NB4 (cell line): ENCODE measurements around the gene DNAJB12.

Experiments used
- MYC ChIP-seq: IDR thresholded peaks from 2 replicates; pipeline ENCODE4 v1.6.1; 2011; ENCODE audit warnings: low read depth, low read length
- POLR2A ChIP-seq: IDR thresholded peaks from 2 replicates; pipeline ENCODE4 v1.6.1; 2011; ENCODE audit warnings: mild to moderate bottlenecking; ENCODE audit not compliant: insufficient read length; ENCODE audit errors: extremely low read depth
- TF ChIP-seq, protein P1 (sequence below): IDR thresholded peaks from one replicate; pipeline ENCODE4 v1.5.1; 2012; ENCODE audit warnings: low read depth, low read length
- TF ChIP-seq, protein P2 (sequence below): IDR thresholded peaks from 2 replicates; pipeline ENCODE4 v1.6.1; 2011; ENCODE audit warnings: low read depth, low read length

DNA sequence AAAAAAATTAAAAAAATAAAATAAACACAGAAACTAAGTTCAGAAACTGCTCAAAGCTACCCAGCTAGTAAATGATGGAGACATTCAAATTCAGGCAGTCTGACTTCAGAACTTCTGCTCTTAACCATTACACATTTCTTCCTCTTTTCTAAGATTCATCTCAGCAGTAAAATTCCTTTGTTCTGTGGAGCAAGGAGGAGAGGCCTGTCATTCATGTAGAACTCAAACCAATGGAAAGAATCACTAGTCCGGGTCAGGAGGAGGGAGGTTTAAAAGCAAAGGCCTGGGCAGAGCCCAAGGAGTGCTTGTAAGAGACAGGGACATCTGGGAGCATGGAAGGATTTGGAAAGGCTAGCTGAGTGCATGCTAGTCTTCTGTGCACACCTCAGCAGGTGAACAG lies 37.9 kb upstream of the DNAJB12 start:
- TF ChIP-seq, protein P1, sequence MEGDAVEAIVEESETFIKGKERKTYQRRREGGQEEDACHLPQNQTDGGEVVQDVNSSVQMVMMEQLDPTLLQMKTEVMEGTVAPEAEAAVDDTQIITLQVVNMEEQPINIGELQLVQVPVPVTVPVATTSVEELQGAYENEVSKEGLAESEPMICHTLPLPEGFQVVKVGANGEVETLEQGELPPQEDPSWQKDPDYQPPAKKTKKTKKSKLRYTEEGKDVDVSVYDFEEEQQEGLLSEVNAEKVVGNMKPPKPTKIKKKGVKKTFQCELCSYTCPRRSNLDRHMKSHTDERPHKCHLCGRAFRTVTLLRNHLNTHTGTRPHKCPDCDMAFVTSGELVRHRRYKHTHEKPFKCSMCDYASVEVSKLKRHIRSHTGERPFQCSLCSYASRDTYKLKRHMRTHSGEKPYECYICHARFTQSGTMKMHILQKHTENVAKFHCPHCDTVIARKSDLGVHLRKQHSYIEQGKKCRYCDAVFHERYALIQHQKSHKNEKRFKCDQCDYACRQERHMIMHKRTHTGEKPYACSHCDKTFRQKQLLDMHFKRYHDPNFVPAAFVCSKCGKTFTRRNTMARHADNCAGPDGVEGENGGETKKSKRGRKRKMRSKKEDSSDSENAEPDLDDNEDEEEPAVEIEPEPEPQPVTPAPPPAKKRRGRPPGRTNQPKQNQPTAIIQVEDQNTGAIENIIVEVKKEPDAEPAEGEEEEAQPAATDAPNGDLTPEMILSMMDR: no peak
- no peak for TF ChIP-seq POLR2A
- no peak for TF ChIP-seq MYC
- TF ChIP-seq, protein P2, sequence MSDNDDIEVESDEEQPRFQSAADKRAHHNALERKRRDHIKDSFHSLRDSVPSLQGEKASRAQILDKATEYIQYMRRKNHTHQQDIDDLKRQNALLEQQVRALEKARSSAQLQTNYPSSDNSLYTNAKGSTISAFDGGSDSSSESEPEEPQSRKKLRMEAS: no peak
